H9 (cell line): ENCODE measurements around the gene SPAG17. TPM values are rescaled to one million over a fixed set of nuclear protein-coding genes. Genes with fewer than 3 reads are reported as not detected.
"Not testable (repeated sequence)": the region's sequence is repeated elsewhere in the genome, so short reads cannot be mapped to it uniquely, and the experiment has no call there.

Experiments
- DNase-seq: peaks from one replicate; pipeline ENCODE4 v3.0.0-alpha.2; 2017
- H2AFZ ChIP-seq: one replicate; pipeline ENCODE4 v1.6.1; 2013; ENCODE audit warnings: mild to moderate bottlenecking, low read length, control low read depth, moderate library complexity
- H2AK5ac ChIP-seq: 2 replicates; pipeline ENCODE4 v1.6.1; 2013; ENCODE audit warnings: low read length, control low read depth, mixed read lengths; ENCODE audit not compliant: insufficient read length
- H2BK120ac ChIP-seq: one replicate; pipeline ENCODE4 v1.6.1; 2013; ENCODE audit warnings: low read depth, mild to moderate bottlenecking, low read length, control low read depth, inconsistent platforms; ENCODE audit not compliant: poor library complexity, severe bottlenecking
- H2BK12ac ChIP-seq: 2 replicates; pipeline ENCODE4 v1.6.1; 2013; ENCODE audit warnings: low read length, control low read depth, mixed read lengths, low read depth; ENCODE audit not compliant: insufficient read length
- H2BK15ac ChIP-seq: 2 replicates; pipeline ENCODE4 v1.6.1; 2013; ENCODE audit warnings: low read depth, low read length, control low read depth
- H2BK20ac ChIP-seq: one replicate; pipeline ENCODE4 v1.6.1; 2013; ENCODE audit warnings: low read depth, mild to moderate bottlenecking, low read length, control low read depth, inconsistent platforms; ENCODE audit not compliant: poor library complexity, severe bottlenecking
- H2BK5ac ChIP-seq: 2 replicates; pipeline ENCODE4 v1.6.1; 2013; ENCODE audit warnings: low read length, control low read depth, mixed read lengths; ENCODE audit not compliant: insufficient read length
- H3K14ac ChIP-seq: 2 replicates; pipeline ENCODE4 v1.6.1; 2013; ENCODE audit warnings: low read length, control low read depth; ENCODE audit not compliant: insufficient read depth
- H3K18ac ChIP-seq: 2 replicates; pipeline ENCODE4 v1.6.1; 2013; ENCODE audit warnings: low read depth, mild to moderate bottlenecking, mixed read lengths, low read length, control low read depth; ENCODE audit not compliant: insufficient read length
- H3K23ac ChIP-seq: 2 replicates; pipeline ENCODE4 v1.6.1; 2013; ENCODE audit warnings: low read length, control low read depth, mixed read lengths, low read depth; ENCODE audit not compliant: insufficient read length
- H3K23me2 ChIP-seq: 2 replicates; pipeline ENCODE4 v1.6.1; 2013; ENCODE audit warnings: low read depth, mild to moderate bottlenecking, mixed read lengths, low read length, control low read depth; ENCODE audit not compliant: insufficient read length, poor library complexity, severe bottlenecking
- H3K27ac ChIP-seq: 2 replicates; pipeline ENCODE4 v1.5.1; 2013; ENCODE audit warnings: low read length, control low read depth, mixed read lengths, low read depth; ENCODE audit not compliant: insufficient read length
- H3K27me3 ChIP-seq: 2 replicates; pipeline ENCODE4 v1.6.1; 2013; ENCODE audit warnings: low read length, control low read depth, inconsistent platforms; ENCODE audit not compliant: insufficient read depth
- H3K4ac ChIP-seq: 2 replicates; pipeline ENCODE4 v1.6.1; 2013; ENCODE audit warnings: low read depth, mild to moderate bottlenecking, control low read depth, inconsistent platforms, low read length, moderate library complexity
- H3K4me1 ChIP-seq: 2 replicates; pipeline ENCODE4 v1.6.1; 2013; ENCODE audit warnings: low read length, control low read depth, inconsistent platforms; ENCODE audit not compliant: insufficient read depth
- H3K4me2 ChIP-seq: 2 replicates; pipeline ENCODE4 v1.6.1; 2013; ENCODE audit warnings: low read length, control low read depth, mixed read lengths; ENCODE audit not compliant: insufficient read length, insufficient read depth
- H3K56ac ChIP-seq: 2 replicates; pipeline ENCODE4 v1.6.1; 2013; ENCODE audit warnings: low read depth, mild to moderate bottlenecking, mixed read lengths, low read length, control low read depth; ENCODE audit not compliant: insufficient read length
- H3K79me1 ChIP-seq: 2 replicates; pipeline ENCODE4 v1.6.1; 2013; ENCODE audit warnings: low read depth, mild to moderate bottlenecking, moderate library complexity, low read length, control low read depth, inconsistent platforms; ENCODE audit not compliant: insufficient read depth, poor library complexity, severe bottlenecking
- H3K79me2 ChIP-seq: 2 replicates; pipeline ENCODE4 v1.6.1; 2013; ENCODE audit warnings: low read length, control low read depth, inconsistent platforms; ENCODE audit not compliant: insufficient read depth
- H3K9ac ChIP-seq: 2 replicates; pipeline ENCODE4 v1.6.1; 2013; ENCODE audit warnings: low read length, control low read depth, mixed read lengths; ENCODE audit not compliant: insufficient read length; ENCODE audit errors: extremely low read depth
- H3K9me3 ChIP-seq: one replicate; pipeline ENCODE4 v1.6.1; 2013; ENCODE audit warnings: low read depth, low read length, inconsistent platforms; ENCODE audit not compliant: control insufficient read depth
- H3T11ph ChIP-seq: one replicate; pipeline ENCODE4 v1.6.1; 2013; ENCODE audit warnings: mild to moderate bottlenecking, low read length, control low read depth, inconsistent platforms
- H4K20me1 ChIP-seq: one replicate; pipeline ENCODE4 v1.6.1; 2013; ENCODE audit not compliant: control insufficient read depth, insufficient read length, insufficient read depth
- H4K5ac ChIP-seq: 2 replicates; pipeline ENCODE4 v1.6.1; 2013; ENCODE audit warnings: low read depth, mild to moderate bottlenecking, mixed read lengths, low read length, control low read depth; ENCODE audit not compliant: insufficient read length
- H4K8ac ChIP-seq: replicated peaks from 2 replicates; pipeline ENCODE4 v1.6.1; 2013; ENCODE audit warnings: low read length, control low read depth, mixed read lengths, low read depth; ENCODE audit not compliant: insufficient read length
- H4K91ac ChIP-seq: 2 replicates; pipeline ENCODE4 v1.6.1; 2013; ENCODE audit warnings: low read depth, mild to moderate bottlenecking, moderate library complexity, mixed read lengths, low read length, control low read depth; ENCODE audit not compliant: insufficient read length
- H3K27ac Mint-ChIP-seq, 3 experiments: 2 replicates in 2 of 3; 3 replicates in 1 of 3; pipeline ENCODE4 v1.8.0; 2020 to 2021; ENCODE audit warnings: mixed read lengths in 3 of 3, mild to moderate bottlenecking in 1 of 3, moderate library complexity in 1 of 3
- H3K27me3 Mint-ChIP-seq: 2 replicates; pipeline ENCODE4 v1.8.0; 2021; ENCODE audit warnings: low read depth, mild to moderate bottlenecking, moderate library complexity, mixed read lengths
- H3K36me3 Mint-ChIP-seq, 3 experiments: 2 replicates in 2 of 3; 3 replicates in 1 of 3; pipeline ENCODE4 v1.8.0; 2020 to 2021; ENCODE audit warnings: low read depth in 3 of 3, mixed read lengths in 3 of 3; ENCODE audit not compliant: insufficient read depth in 1 of 3
- H3K4me1 Mint-ChIP-seq, 2 experiments: 2 replicates each; pipeline ENCODE4 v1.8.0; 2020; ENCODE audit warnings: mixed read lengths in 2 of 2
- H3K4me3 Mint-ChIP-seq, 2 experiments: 2 replicates in 1 of 2; 3 replicates in 1 of 2; pipeline ENCODE4 v1.8.0; 2020 to 2021; ENCODE audit warnings: mild to moderate bottlenecking in 2 of 2, mixed read lengths in 2 of 2, moderate library complexity in 1 of 2
- H3K9me3 Mint-ChIP-seq, 2 experiments: 2 replicates in 1 of 2; 3 replicates in 1 of 2; pipeline ENCODE4 v1.8.0; 2020; ENCODE audit warnings: mild to moderate bottlenecking in 2 of 2, mixed read lengths in 2 of 2, moderate library complexity in 1 of 2
- CTCF ChIP-seq: fragments of 200-600 bp; sonication (generic); conservative IDR thresholded peaks from 3 replicates; pipeline ENCODE4 v1.8.0; 2021; ENCODE audit warnings: antibody characterized with exemption, mild to moderate bottlenecking
- WGBS: extraction: QIAGEN DNeasy Blood & Tissue Kit; methylation state at CpG from one replicate; pipeline ENCODE4 v1.1.7; 2013; ENCODE audit warnings: missing lambda C conversion rate, low lambda C conversion rate, mixed read lengths; ENCODE audit not compliant: insufficient read length; ENCODE audit errors: extremely low coverage; 5-methylcytosine and 5-hydroxymethylcytosine counted together
- total RNA-seq: library from RNA; stranded (reverse); gene quantifications from 2 replicates; pipeline ENCODE4 v1.2.1, GENCODE V29; 2021

The SPAG17 gene
- total RNA-seq, 1 experiment from 2014 or later: 0.37 TPM

GRCh38 chr1:117925981-117926380 lies 259.0 kb downstream of the SPAG17 start:
- Histone ChIP-seq H2BK12ac (no peak overlapping the region), H3K4me2 (no peak overlapping the region), H3K14ac (no peak overlapping the region), H3K23me2 (peaks cover 11% of the 10 kb centered on the region), H2AK5ac (no peak overlapping the region), H3K4ac (no peak overlapping the region), H2BK120ac (no peak overlapping the region), H2BK15ac (no peak overlapping the region), H4K20me1 (peaks cover 2% of the 10 kb centered on the region), H3K27ac (no peak overlapping the region), H4K5ac (no peak overlapping the region), H3K18ac (no peak overlapping the region), H3K79me2 (peaks cover 12% of the 10 kb centered on the region; the same call in 1 of the 2 replicates), H3K27me3 (peaks cover 1% of the 10 kb centered on the region; the same call in 1 of the 2 replicates), H2BK5ac (no peak overlapping the region), H3K9me3 (no peaks in the 10 kb centered on the region), H3K79me1 (no peaks in the 10 kb centered on the region), H3K4me1 (no peaks in the 10 kb centered on the region; the same call in 1 of the 2 replicates), H4K8ac (no peak overlapping the region), H2BK20ac (no peak overlapping the region), H3T11ph (no peak overlapping the region), H2AFZ (no peak overlapping the region), H3K23ac (no peak overlapping the region), H3K56ac (no peak overlapping the region), H4K91ac (no peak overlapping the region), H3K9ac (no peak overlapping the region)
- peaks cover 12 to 15% of the 10 kb centered on the region in 2 experiments; a peak in 4 of 5 replicates for H3K9me3 Mint-ChIP-seq
- H3K27me3 Mint-ChIP-seq: no peaks in the 10 kb centered on the region
- H3K4me1 Mint-ChIP-seq: peaks cover 26 to 36% of the 10 kb centered on the region in 2 experiments
- H3K4me3 Mint-ChIP-seq: no peak overlapping the region
- 100% methylated on average over 1 of the region's 3 CpGs for WGBS
- no peak for TF ChIP-seq CTCF
- peaks cover 14 to 17% (median 16%) of the 10 kb centered on the region in 3 experiments; a peak in 6 of 7 replicates for H3K36me3 Mint-ChIP-seq
- no peak for DNase-seq
- H3K27ac Mint-ChIP-seq: no peak overlapping the region

GRCh38 chr1:117922717-117923116 lies 262.3 kb downstream of the SPAG17 start:
- not testable (repeated sequence) for H4K5ac ChIP-seq, H2BK20ac ChIP-seq, H3K79me2 ChIP-seq, H3T11ph ChIP-seq, H3K4ac ChIP-seq, H2BK15ac ChIP-seq, H4K91ac ChIP-seq, H2BK5ac ChIP-seq, H3K23ac ChIP-seq, H3K4me3 Mint-ChIP-seq, H3K9ac ChIP-seq, H3K18ac ChIP-seq, H3K27ac ChIP-seq, H3K4me1 ChIP-seq, H4K20me1 ChIP-seq, H3K27ac Mint-ChIP-seq, H3K23me2 ChIP-seq, H2BK120ac ChIP-seq, H2AFZ ChIP-seq, H2AK5ac ChIP-seq, H3K4me2 ChIP-seq, H3K14ac ChIP-seq, H3K27me3 ChIP-seq, H3K27me3 Mint-ChIP-seq, H2BK12ac ChIP-seq, H3K79me1 ChIP-seq, H4K8ac ChIP-seq, DNase-seq, H3K9me3 ChIP-seq, H3K56ac ChIP-seq
- Mint-ChIP-seq H3K4me1 (peaks cover 10 to 25% of the 10 kb centered on the region in 2 experiments), H3K9me3 (peaks cover 12 to 17% of the 10 kb centered on the region in 2 experiments; a peak in 4 of 5 replicates), H3K36me3 (peaks cover 28 to 34% (median 30%) of the 10 kb centered on the region in 3 experiments; a peak in 6 of 7 replicates)
- WGBS: no CpG with 5 or more reads among the region's 7 CpGs
